DND-41 (cell line): ENCODE results near the gene RDH12.

Experiments used
- EZH2 ChIP-seq: IDR thresholded peaks from 3 replicates; pipeline ENCODE4 v1.6.1; 2012; ENCODE audit warnings: borderline replicate concordance, low read depth, mild to moderate bottlenecking, moderate library complexity, low read length, inconsistent platforms; ENCODE audit not compliant: severe bottlenecking
- TF ChIP-seq, protein P1 (sequence below): IDR thresholded peaks from 2 replicates; pipeline ENCODE4 v1.5.1; 2012; ENCODE audit warnings: borderline replicate concordance, low read length, moderate library complexity, mild to moderate bottlenecking; ENCODE audit not compliant: poor library complexity, severe bottlenecking; ENCODE audit errors: extremely low read depth

DNA sequence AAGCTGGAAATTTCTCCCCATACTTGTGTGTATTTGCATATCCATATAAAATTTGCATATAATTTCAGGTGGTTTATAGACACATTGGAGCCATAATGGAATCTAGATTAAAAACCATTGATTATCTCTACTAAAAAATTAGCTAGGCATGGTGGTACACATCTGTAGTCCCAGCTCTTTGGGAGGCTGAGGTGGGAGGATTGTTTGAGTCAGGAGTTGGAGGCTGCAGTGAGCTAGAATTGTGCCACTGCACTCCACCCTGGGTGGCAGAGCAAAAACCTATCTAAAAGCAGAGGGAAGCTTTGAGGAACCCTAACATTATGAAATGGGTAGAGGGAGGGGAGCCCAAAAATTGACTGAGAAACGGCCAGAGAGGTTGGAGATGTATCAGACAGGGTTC is 3.5 kb upstream of the RDH12 start:
- TF ChIP-seq, protein P1, sequence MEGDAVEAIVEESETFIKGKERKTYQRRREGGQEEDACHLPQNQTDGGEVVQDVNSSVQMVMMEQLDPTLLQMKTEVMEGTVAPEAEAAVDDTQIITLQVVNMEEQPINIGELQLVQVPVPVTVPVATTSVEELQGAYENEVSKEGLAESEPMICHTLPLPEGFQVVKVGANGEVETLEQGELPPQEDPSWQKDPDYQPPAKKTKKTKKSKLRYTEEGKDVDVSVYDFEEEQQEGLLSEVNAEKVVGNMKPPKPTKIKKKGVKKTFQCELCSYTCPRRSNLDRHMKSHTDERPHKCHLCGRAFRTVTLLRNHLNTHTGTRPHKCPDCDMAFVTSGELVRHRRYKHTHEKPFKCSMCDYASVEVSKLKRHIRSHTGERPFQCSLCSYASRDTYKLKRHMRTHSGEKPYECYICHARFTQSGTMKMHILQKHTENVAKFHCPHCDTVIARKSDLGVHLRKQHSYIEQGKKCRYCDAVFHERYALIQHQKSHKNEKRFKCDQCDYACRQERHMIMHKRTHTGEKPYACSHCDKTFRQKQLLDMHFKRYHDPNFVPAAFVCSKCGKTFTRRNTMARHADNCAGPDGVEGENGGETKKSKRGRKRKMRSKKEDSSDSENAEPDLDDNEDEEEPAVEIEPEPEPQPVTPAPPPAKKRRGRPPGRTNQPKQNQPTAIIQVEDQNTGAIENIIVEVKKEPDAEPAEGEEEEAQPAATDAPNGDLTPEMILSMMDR: no peak
- no peak for TF ChIP-seq EZH2
